B cell (primary cell): ENCODE results near the gene GGCX.

Experiments used
- CTCF ChIP-seq: fragments of 200-600 bp; IDR thresholded peaks from one replicate; pipeline ENCODE4 v1.8.0; 2022; ENCODE audit warnings: antibody characterized with exemption, mild to moderate bottlenecking
- EZH2 ChIP-seq: IDR thresholded peaks from 2 replicates; pipeline ENCODE4 v1.6.1; 2012; ENCODE audit warnings: borderline replicate concordance, low read depth, mild to moderate bottlenecking, moderate library complexity, low read length; ENCODE audit not compliant: insufficient read depth, poor library complexity, severe bottlenecking

- TF ChIP-seq CTCF: no peak
- TF ChIP-seq EZH2: no peak
These were observed 34.2 kb upstream of the GGCX start, which contains the start of gene RNF181 for GRCh38 chr2:85595301-85596025.
